Measurements from ENCODE around the gene MCRIP2.

DNA sequence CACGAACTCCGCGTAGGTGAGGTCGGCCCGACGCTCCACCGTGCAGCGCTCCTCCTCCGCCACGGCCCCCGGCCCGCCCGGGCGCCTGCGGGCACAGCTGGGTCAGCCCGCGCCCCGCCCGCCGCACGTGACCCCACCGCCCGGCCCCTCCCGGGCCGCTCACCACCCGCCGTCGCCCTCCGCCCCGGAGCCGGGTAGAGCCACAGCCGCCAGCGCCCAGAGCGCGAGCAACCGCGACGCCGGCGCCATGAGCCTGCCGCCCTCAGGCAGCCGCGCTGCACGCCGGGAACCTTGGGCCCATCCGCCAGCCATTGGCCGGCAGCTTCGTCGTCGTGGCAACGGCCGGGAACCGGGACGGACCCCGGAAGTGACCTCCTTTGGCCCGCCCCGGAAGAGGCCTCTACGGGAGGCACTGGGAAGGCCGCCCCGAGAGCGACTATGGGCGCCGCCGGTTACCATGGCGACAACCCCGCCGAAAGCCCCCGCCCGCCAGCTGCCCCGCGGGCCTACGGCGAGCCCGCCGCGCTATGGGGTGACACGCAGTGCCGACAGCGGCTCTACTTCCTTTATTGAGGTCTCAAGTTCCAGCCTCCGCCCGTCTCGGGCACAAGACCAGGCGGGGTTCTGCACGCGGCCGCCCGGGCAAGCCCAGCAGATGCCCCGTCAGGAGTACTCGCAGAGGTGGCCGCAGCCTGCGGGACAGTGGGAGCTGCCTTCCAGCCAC, 42.6 kb downstream of the MCRIP2 start, which contains the start of gene JMJD8:
- TF ChIP-seq, protein P1, sequence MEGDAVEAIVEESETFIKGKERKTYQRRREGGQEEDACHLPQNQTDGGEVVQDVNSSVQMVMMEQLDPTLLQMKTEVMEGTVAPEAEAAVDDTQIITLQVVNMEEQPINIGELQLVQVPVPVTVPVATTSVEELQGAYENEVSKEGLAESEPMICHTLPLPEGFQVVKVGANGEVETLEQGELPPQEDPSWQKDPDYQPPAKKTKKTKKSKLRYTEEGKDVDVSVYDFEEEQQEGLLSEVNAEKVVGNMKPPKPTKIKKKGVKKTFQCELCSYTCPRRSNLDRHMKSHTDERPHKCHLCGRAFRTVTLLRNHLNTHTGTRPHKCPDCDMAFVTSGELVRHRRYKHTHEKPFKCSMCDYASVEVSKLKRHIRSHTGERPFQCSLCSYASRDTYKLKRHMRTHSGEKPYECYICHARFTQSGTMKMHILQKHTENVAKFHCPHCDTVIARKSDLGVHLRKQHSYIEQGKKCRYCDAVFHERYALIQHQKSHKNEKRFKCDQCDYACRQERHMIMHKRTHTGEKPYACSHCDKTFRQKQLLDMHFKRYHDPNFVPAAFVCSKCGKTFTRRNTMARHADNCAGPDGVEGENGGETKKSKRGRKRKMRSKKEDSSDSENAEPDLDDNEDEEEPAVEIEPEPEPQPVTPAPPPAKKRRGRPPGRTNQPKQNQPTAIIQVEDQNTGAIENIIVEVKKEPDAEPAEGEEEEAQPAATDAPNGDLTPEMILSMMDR (IDR thresholded peaks at IDR 0.05): no peak
- no peak for TF ChIP-seq POLR2A (IDR thresholded peaks at IDR 0.05)

Data from testis (tissue), 2 donors.